CD1c-positive myeloid dendritic cell (primary cell): ENCODE measurements around the gene UBL4A.
"Not testable (repeated sequence)": the region's sequence is repeated elsewhere in the genome, so short reads cannot be mapped to it uniquely, and the experiment has no call there.

ENCODE experiments used
- DNase-seq: peaks from one replicate; pipeline ENCODE4 v3.0.0-alpha.2; 2016; ENCODE audit errors: extremely low spot score

Gene UBL4A

DNA sequence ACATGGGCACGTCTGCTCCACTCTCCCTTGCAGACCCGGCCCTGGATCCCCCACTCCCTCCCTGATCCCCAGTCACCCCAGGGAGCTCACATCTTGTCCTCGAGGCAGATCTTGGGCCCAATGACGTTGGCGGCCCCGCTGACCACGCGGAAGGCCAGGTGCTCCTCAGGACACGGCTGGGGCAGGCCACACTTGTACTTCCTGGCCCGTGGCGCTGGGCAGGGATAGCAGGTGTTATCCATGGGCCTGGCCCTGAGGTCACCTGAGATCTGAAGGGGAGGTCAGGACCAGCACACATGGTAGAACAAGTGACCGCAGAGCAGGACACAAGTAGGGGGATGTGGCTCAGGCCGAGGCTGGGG, 21.9 kb upstream of the UBL4A start:
- no peak for DNase-seq

DNA sequence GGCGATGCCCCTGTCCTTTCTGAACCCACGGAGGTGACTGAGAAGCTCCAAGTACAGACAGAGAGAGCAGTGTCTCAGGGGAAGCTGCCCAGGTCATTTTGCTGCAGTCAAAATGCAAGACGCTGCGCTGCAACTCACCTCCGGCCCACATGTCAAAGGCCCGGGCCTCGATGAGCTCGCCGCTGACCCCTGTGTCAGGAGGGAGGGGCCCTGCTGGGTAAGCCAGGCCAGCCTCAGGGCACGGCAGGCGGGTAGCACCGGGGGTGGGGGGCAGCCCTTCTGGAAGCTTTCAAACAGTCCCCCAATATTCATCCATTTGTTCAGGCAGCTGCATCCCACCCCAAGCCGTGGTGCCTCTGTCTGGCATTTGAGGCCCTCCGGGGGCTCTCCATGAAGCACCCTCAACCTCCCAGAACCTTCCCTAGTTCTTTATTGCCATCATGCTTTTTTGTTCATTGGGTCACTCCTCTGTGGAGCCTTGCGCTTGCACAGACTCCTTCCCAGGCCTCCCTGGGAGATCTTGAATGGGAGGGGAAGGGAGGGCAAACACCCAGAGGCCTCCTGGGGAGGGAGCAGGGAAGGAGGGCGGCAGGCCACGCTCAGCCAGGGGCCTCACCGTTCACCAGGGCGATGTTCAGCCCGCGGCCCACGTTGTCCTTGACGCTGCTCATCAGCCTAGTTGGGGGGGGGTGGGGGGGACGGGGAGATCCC, 21.4 kb upstream of the UBL4A start:
- DNase-seq = no peak

DNA sequence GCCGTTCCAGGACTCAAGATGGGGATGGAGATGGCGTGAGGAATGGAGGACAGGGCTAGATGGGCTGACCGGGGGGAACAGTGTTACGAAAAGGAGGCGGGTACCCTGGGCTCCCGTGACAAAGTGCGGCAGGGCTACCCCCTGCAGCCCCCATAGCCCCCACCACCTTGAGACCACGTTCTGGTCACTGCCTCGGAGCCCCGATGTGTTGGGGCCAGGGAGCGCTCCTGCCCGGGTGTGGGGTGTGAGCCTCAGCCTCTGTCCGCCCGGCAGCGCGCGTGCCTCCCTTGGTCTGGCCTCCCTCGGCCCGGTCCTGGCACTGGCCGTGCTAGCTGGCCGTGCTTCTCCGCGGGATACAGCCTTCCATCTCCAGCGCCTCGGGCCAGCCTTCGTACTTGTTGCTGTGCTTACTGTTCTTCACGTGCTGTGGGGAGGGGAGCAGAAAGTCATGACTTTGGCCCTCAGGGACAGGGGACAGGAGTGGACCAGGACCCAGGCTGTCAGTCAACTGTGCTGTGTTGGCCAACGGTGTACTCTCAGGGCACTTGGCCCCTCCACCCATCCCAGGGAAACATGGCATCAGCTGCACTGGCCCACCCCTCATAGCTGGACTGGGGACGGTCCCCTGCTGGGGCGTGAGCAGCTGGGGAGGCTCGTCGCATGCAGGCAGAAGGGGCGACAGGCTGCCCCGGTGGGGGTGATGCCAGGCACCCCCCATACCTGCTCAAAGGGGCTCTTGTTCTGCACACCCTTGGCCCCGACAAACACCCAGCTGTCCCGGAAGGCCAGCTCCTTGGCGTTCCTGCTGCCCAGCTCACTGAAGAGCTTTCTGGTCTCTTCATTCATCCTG, 20.3 kb upstream of the UBL4A start:
- DNase-seq = no peak

DNA sequence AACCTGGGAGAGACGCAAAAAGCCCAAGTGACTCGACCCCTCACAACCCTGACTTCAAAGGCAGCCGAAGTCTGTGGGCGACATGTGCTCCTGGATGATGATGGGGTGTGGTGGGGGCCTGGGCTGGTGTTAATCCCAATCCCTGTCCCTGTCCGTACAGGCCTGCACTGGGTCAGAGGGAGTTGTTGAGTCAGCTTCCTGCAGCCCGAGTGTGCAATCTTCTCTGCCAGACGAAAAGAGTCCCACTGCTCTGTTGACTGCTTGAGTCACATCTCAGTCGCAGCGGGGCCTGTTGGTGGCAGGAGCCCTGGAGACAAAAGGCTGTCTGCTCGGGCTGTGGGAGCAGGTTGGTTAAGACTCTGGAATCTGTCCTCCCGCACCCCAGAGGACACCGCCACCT, 19.3 kb upstream of the UBL4A start:
- DNase-seq = no peak

DNA sequence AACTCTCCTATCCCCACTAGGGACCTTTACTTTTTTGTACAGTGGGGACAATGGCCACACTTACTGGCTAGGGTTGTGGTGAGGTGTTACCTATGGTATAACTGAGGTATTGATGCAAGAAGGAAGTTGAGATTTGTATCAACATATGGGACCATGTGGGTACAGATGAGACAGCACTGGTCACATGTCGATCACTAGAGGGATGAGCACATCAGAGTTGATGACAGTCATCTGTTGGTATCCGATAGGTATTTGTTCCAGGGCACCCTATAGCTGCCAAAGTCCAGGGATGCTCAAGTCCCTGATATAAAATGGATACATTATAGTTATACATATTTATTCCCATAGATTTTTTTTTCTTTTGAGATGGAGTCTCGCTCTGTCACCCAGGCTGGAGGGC, 16.6 kb upstream of the UBL4A start:
- no peak for DNase-seq

DNA sequence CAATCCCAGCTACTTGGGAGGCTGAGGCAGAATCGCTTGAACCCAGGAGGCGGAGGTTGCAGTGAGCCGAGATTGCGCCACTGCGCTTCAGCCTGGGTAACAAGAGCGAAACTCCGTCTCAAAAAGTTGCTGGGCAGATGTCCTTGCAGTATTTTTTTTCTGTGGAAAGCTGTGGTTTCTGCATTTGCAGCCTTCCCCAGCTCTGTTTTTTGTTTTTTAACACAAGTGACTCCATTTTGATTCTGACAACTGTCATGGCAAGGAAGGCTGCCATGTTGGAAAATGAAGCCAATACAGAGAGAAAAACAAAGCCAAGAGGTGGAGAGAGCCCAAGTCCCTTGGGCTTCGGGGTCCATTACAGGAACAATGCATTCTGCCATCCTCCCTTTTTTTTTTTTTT, 15.7 kb upstream of the UBL4A start:
- no peak for DNase-seq

DNA sequence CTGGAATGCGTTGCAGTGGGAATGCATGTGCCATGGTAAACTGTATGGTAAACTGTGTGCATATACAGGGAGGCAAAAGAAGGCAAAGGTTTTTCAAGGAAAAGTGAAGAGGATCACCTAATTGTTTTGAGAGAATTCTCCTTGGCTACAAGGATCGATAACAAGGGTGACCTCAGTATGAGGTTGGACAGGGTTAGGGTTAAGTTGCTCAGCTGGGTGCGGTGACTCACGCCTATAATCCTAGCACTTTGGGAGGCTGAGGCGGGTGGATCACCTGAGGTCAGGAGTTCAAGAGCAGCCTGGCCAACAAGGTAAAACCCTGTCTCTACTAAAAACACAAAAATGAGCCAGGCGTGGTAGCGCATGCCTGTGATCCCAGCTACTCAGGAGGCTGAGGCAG, 15.0 kb upstream of the UBL4A start:
- not testable (repeated sequence) for DNase-seq

DNA sequence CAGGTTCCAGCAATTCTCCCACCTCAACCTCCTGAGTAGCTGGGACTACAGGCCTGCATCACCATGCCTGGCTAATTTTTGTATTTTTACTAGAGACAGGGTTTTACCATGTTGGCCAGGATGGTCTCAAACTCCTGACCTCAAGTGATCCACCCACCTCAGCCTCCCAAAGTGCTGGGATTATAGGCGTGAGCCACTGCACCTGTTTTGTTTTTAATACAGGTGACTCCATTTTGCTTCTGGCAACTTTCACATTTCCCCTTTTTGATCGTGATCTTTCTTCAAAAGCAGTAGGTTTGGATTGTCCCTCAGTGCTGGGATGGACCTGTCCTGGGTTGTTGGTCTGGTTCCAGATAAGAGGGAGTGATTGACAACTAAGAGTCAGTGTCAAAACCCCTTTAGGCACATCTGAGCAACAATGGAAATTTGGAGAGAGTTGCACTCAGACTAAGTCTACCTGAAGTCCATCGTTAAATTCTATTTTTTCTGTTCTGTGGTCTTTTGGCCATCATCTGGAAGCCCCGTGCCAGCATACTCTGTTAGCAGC, 10.2 kb upstream of the UBL4A start:
- DNase-seq = not testable (repeated sequence)

DNA sequence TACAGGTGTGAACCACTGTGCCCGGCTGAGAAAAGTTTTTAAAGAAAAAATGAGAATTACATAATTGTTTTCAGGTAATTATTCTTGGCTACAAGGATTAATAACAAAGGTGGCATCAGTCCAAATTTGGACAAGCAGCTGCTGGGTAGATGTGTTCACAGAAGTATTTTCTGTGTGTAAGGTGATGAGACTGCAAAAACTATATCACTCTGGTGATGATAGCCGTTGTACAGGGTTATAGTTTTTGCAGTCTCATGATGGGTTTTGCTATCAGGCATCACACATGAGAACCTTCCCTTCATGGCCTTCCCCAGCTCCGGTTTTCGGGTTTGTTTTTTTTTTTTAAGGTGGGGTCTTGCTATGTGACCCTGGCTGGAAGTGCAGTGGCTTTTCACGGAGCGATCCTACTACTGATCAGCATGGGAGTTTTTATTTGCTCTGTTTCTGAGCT, 9.1 kb upstream of the UBL4A start:
- no peak for DNase-seq

DNA sequence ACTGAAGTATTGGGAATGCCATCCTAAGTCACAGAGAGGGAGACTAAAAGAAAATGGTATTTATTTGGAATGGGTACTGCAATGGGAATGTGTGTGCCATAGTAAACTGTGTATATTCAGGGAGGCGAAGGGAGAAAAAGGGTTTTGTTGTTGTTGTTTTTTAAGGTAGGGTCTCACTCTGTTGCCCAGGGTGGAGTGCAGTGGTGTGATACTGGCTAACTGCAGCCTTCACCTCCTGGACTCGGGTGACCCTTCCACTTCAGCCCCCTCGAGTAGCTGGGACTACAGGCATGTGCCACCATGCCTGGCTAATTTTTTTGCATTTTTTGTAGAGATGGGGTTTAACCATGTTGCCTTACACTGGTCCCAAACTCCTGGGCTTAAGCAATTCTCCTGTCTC, 8.3 kb upstream of the UBL4A start:
- no peak for DNase-seq

DNA sequence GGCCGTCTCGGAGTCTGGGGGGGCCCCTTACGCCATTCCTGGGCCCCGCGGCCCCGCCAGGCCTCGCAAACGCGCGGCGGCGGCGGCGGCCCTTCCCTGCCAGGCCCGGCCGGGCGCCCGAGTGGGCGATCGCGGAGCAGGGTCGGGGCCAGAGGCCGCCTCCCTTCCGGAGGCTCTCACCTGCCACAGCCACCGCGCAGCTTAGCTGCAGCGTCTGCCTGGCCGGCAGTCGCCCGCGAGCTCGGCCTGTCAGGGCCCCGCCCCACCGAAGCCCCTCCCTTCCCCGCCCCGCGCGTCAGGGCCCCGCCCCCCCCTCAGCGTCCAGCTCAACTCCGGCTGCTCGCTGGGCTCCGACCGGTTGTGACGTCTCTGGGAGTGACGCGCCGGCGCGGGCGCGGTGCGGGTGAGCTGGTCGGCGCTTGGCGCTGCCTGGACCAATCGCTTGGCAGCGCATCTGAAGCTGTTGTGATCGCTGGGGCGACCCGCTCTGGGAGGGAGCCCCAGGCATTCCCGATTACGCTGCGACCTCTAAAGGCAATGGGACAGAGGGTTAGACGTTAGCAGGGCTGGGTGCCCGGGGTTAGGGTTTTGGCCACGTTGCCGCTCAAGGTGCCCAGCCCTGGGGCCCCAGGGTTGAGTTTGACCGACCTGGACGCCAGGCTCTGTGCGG, 4.1 kb upstream of the UBL4A start, which contains the start of gene SLC10A3:
Gene SLC10A3 (minus strand): TSS at position 216 of the 670 bp plus-strand sequence. CDS start 1,689 bp downstream, outside the sequence.
- peak; percentile 93 for DNase-seq

DNA sequence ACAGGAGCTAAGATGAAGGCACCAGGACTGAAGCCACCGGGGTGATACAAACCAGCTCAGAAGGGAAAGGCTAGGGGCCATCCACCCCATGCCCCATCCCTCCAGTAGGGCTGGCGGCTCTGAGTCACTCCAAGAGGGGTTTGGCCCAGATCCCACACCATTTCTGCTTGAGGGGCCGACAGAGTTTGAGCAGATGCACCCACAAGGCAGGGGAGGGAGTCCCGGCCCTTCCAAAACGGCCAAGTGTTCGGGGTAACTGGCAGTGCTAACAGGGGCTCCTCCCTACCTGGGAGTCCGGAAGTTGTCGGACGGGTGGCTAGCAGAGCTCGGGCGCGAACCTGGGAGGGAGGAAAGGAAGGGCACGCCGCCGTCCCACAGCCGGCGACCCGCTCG, 3.6 kb upstream of the UBL4A start:
- no peak for DNase-seq

DNA sequence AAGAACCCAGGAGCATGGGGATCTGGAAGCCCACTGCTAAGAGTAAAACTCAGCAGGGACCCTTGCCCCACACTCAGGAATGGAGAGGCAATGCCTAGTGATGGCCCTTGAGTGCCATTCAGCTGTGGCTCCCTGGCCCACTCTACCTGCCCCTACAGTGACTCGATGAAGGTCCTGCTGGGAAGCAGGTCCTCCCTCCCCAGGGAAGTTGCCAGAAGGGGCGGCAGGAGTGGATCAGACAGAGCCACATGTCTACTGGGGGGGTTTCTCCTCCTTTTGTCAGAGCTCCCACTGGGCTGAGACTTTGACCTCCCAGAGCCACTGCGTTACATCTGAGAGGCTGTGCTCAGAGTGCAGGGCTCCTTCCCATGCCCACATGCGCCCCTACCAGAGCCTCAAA, 2.8 kb upstream of the UBL4A start:
- no peak for DNase-seq

DNA sequence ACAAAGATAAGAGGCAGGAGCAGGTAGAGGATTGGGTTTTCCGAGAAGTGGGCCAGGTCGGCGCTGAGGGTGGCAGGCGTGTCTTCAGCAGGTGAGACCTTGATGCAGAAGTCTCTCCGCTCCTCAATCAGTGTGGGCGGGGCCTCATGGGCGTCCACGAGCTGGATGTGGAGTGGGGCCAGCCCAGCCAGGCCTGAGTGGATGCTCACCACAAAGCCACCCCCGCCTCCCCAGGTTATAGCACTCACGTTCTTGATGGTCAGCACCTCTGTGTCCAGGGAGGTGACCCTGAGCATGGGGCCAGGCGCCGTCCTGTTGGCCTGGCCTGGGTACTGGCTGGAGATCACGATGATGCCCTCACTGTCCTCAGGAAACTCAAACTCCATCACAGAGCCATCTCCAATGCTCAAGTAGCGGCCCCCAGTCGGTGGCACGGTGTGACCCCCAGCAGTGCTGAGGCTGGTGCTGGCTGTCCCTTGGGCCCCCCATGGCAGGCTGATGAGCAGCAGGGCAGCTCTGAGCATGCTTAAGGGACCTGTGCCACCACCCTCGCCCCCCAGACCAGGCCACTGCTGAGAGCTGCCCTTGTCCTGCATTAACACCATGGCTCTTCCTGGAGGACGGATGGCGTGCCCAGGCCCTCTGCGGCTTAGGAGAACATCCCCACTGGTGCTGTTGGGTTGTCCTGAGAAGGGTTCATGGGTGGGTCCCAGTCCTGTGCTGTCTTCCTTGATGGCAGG, 2.1 kb upstream of the UBL4A start:
- DNase-seq = no peak

DNA sequence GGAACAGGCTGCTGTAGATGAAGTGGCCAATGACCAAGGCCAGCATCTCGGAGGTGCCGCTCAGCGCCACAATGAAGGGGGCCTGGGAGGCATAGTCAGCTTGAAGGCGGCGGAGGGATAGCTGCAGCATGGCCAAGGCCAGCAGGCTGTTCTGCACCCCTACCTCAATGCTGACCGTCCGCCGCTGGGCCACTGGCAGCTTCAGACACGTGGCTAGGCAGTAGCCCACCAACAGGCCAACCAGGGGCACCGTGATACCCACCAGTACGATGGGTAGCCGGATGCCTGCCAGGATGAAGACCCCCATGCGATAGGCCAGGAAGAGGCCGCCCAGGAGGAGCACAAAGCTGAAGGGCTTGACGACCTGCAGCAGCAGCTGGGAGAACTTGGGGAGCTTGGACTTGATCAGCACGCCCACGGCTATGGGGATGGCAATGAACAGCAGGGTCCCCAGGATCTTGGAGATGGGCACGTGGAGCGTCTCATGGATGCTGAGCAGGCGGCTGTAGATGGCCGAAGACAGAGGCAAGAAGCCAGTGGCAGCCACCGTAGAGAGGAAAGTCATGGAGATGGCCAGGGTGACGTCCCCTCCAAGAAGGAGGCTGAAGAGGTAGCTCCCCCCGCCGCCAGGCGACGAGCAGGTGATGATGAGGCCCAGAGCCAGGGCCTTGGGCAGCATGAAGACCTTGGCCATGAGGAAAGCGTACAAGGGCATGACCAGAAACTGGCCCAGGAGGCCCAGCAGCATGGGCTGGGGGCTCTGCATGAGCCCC, 1.3 kb upstream of the UBL4A start:
- no peak for DNase-seq

DNA sequence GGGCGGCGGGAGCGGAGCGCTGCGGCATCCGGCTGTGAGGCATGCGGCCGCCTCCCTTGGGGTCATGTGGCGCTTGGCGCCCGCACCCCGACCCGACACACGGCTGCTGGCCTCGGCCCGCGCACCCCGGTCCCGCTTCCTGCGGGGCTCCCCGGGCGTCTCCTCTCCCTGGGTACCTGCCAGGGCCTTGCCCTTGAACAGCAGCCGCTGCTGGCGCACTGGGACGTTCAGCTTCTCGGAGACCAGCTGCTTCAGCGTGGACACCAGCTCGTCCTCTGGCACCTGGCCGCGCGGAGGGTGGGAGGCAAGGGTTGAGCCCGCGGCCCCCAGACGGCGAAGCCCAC, 391 bp downstream of the UBL4A start:
- DNase-seq = peak; percentile 11

DNA sequence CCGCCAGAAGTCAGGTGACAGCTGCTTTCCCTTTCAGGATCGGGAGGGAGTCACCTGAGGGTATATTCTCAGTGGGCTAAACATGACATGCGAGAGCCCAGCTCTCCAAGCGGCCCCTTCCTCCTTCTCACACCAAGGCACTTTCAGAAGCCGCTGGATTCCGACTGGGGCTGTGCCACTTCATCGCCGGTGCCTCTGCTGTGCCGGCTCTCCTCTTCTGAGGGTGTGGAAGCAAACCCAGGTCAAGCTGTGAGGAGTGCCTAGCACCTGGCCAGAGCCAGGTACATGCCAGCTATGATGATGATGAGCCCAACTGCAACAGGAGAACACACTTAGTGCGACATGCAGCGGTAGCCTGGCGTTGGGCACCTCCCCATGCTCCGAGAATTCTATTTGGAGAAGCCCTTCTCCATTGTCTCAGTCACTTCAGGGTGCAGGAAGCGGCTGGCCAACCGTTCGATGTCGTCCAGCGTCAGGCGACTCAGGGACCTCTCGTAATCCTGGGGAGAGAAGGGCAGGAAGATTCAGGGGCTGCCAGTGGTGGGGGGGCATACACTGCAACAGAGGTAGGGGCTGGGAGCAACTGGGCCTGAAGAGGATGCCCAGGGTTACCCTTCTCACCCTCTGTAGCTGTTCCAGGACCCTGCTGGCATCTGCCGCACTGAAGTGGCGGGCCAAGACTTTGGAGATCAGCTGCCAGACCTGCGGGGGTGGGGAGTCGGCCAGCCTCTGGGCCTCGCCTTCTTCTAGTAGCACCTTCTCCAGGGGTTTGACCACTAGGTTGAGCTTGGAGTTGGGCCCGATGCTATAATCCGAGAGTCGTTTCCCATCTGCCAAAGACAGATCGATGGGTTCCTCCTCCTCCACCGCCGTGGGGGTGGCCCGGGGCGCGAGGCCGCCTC, 1.0 kb downstream of the UBL4A start:
- DNase-seq = no peak

DNA sequence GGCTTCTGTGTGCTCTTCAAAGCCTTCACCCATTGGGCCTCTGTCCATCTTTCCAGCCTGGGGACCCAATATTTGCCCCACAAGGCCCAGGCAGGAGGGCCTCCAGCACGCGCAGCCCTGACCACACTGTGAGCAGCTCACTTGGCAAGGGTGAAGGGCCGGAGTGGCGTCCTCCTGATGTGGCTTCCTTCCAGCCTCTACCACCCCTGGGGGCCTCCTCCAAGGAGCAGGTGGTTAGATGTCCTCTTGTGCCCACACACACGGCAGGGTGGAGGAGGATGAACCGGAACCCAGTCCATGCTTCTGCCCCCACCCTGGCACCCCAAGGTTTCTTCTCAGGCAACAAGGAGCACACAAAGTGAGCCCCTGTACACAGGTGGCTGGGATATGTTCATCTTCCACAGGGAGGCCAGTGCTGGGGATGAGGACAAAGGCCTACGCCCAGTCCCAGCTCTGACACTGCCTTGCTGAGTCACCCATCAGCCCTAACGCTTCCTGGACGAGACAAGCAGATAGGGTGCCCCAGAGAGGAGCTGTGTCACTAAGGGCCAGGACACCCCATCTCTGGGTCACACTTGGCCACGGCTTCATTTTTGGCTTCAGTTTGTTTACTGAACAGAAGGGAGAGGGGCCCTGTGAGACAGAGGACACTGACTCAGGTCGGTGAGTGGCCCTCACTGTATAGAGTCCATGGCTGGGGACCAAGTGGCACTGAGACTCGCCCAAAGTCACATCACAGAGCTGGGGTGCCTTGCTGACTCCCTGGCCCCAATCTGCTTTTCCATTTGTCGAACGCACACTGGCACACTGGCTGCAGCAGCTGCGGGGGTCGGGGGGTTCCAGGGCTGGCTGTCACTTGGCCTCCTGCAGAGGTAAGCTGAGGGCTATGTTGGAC, 1.9 kb downstream of the UBL4A start:
- DNase-seq = peak; percentile 15

DNA sequence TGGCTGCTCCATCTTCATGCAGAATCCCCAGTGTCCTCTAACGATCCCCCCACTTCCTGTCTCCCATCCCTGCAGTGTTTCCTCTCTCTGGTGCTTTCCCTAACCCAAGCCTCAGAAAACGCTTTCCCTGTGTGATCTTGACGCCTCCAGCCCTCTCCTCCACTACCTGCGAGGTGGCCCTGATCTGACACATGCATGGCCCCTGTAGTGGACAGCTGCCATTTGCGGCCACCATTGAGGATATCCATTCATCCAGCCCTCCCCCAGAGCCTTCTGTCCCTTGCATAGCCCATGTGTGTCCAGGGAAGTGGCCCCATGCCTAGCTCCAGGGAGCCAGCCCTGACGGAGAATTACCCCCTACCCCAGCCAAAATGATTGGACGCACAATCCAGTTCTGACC, 3.1 kb downstream of the UBL4A start:
- no peak for DNase-seq
